AG04450 (cell line): ENCODE results near the gene ARL3. TPM values are rescaled to one million over a fixed set of nuclear protein-coding genes. Genes with fewer than 3 reads are reported as not detected.

Source experiments
- CTCF ChIA-PET: fragments of 300-600, 350-600 bp; formaldehyde crosslinking; extraction: SDS; loops from one replicate; lab custom pipeline; 2022; ENCODE audit warnings: antibody characterized with exemption, inconsistent platforms; lab: Charles Lee
- POLR2A ChIA-PET: fragments of 350-600 bp; formaldehyde crosslinking; extraction: SDS; loops from one replicate; lab custom pipeline; 2021; ENCODE audit warnings: antibody characterized with exemption, inconsistent platforms; lab: Yijun Ruan, JAX
- DNase-seq: peaks from one replicate; pipeline ENCODE4 v3.0.0-alpha.2; 2011; ENCODE audit warnings: low read depth, low spot score
- H3K27ac ChIP-seq: one replicate; pipeline ENCODE4 v1.5.1; 2012; ENCODE audit warnings: low read depth, low read length, control low read depth
- H3K27me3 ChIP-seq: one replicate; pipeline ENCODE4 v1.6.0; 2012; ENCODE audit warnings: low read length; ENCODE audit not compliant: control insufficient read depth, insufficient read depth
- H3K4me3 ChIP-seq: 2 replicates; pipeline ENCODE4 v1.5.1; 2011; ENCODE audit warnings: mild to moderate bottlenecking, low read depth, low read length, control low read depth
- H3K9me3 ChIP-seq: 2 replicates; pipeline ENCODE4 v1.5.1; 2012; ENCODE audit warnings: low read length; ENCODE audit not compliant: control insufficient read depth, insufficient read depth
- polyA plus RNA-seq: library from polyadenylated mRNA; depleted of rRNA; stranded (reverse); fragments of >200 nt; gene quantifications from 2 replicates; pipeline ENCODE4 v1.2.3, GENCODE V29; 2011
- TF ChIP-seq, protein P1 (sequence below): IDR thresholded peaks from 2 replicates; pipeline ENCODE4 v1.5.1; 2011; ENCODE audit warnings: low read depth, low read length, control low read depth, inconsistent platforms

ARL3 gene
- polyA plus RNA-seq, 1 experiment = 19.2 TPM

DNA sequence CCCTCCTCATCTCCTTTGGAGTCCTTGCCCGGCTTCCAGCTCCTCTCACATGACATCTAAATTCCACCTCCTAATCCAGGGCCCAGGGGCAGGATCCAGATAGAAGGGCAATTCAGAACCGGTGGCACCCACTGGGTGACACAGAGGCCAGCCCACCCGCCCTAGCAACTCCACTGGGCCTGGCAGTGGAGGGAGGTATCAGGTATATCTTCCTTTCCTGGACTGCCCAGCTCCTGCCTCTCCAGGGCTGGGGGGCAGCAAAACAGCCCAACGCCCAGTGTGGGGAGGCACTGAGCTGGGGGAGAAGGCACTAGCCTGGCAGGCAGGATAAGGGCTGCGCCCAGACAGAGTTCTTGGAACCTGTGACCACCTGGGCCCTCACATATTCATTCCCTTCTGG, 80.3 kb downstream of the ARL3 start:
- peak overlapping the region; percentile 88 for H3K27ac ChIP-seq
- TF ChIP-seq, protein P1, sequence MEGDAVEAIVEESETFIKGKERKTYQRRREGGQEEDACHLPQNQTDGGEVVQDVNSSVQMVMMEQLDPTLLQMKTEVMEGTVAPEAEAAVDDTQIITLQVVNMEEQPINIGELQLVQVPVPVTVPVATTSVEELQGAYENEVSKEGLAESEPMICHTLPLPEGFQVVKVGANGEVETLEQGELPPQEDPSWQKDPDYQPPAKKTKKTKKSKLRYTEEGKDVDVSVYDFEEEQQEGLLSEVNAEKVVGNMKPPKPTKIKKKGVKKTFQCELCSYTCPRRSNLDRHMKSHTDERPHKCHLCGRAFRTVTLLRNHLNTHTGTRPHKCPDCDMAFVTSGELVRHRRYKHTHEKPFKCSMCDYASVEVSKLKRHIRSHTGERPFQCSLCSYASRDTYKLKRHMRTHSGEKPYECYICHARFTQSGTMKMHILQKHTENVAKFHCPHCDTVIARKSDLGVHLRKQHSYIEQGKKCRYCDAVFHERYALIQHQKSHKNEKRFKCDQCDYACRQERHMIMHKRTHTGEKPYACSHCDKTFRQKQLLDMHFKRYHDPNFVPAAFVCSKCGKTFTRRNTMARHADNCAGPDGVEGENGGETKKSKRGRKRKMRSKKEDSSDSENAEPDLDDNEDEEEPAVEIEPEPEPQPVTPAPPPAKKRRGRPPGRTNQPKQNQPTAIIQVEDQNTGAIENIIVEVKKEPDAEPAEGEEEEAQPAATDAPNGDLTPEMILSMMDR = no peak
- POLR2A ChIA-PET = interaction anchor here (1.8 to 2.1 kb wide), 2 partner anchors 29 to 32 kb away, joined by 3 to 4 read pairs; no protein-coding TSS in a partner anchor

DNA sequence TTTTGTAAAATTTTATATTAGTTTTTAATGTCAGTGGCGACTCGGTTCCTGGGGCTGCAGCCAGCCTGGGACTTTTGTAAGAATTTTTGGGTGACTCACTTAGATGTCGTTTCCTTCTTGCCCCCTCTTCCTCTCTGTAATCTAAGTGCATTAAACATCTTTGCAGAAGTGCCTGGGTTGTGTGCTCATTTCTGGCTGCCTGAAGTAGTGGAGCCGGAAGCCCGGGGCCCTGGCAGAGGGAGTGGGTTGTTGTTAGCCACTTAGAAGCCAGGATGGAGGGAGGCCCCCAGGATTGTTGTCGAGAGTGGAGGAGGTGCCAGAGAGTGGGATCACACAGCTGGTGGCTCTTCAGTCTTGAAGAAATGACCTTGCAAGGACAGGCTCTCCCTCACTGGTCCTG, 80.9 kb downstream of the ARL3 start:
- POLR2A ChIA-PET = interaction anchor here (1.5 to 2.1 kb wide), 3 partner anchors 9 to 31 kb away, joined by 3 to 5 read pairs (median 4); no protein-coding TSS in a partner anchor
- CTCF ChIA-PET = no interaction called here
- TF ChIP-seq, protein P1 = no peak

More for the DNA sequence above, 80.3 kb downstream of the ARL3 start:
- CTCF ChIA-PET = no interaction called here
- H3K9me3 ChIP-seq = no peaks in the 10 kb centered on the region; the same call in 1 of the 2 replicates
- H3K4me3 ChIP-seq = no peak overlapping the region
- DNase-seq = no peak
- H3K27me3 ChIP-seq = no peaks in the 10 kb centered on the region

DNA sequence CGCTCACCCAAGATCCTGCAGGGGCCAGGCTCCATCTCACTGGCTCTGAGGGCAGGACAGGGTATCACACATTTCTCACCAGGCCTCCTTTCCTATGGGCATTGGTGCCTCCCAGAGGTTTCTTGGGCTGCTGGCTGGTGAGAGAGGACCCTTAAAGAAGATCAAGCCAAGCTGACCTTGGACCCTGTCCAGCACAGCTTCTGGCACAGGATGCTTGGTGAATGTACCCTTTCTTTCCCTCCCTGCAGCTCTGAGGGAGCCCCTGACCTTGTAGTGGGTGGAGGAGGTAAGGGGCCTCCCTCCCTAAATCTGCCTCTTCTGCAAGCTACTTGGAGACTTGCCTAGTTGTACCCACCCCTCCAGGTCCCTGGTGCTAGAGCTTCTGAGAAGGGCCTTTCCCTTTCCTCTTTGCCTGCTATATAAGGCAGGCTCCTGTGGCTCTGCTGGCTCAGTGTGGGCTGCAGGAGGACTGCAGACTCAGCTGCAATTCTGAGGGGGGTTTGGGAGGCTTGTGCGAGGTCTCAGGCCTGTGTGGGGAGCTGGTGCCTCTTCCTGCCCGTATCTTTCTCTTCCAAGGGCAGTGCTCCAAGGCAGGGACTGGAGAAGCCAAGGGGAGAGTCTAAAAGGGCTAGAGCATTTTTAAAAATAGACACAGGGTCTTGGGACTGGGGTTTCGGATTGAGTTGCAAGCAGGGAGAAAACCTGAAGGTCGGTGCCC, 81.6 kb downstream of the ARL3 start:
- POLR2A ChIA-PET = interaction anchor here (0.6 to 2.1 kb wide), 4 partner anchors 10 to 146 kb away, joined by 3 to 5 read pairs (median 4); no protein-coding TSS in a partner anchor
- no peak for DNase-seq
- Histone ChIP-seq H3K27me3 (no peaks in the 10 kb centered on the region), H3K4me3 (no peak overlapping the region), H3K27ac (peak overlapping the region; percentile 88), H3K9me3 (no peaks in the 10 kb centered on the region; the same call in 1 of the 2 replicates)
- CTCF ChIA-PET = interaction anchor here (0.5 to 1.3 kb wide), 3 partner anchors 18 to 37 kb away, joined by 3 to 4 read pairs (median 3); no protein-coding TSS in a partner anchor
- TF ChIP-seq, protein P1 = peak; percentile 6; the same call in 1 of the 2 replicates

More for the DNA sequence above, 80.9 kb downstream of the ARL3 start:
- no peaks in the 10 kb centered on the region for H3K27me3 ChIP-seq
- peak overlapping the region; percentile 88 for H3K27ac ChIP-seq
- no peak overlapping the region for H3K4me3 ChIP-seq
- no peaks in the 10 kb centered on the region; the same call in 1 of the 2 replicates for H3K9me3 ChIP-seq
- no peak for DNase-seq

DNA sequence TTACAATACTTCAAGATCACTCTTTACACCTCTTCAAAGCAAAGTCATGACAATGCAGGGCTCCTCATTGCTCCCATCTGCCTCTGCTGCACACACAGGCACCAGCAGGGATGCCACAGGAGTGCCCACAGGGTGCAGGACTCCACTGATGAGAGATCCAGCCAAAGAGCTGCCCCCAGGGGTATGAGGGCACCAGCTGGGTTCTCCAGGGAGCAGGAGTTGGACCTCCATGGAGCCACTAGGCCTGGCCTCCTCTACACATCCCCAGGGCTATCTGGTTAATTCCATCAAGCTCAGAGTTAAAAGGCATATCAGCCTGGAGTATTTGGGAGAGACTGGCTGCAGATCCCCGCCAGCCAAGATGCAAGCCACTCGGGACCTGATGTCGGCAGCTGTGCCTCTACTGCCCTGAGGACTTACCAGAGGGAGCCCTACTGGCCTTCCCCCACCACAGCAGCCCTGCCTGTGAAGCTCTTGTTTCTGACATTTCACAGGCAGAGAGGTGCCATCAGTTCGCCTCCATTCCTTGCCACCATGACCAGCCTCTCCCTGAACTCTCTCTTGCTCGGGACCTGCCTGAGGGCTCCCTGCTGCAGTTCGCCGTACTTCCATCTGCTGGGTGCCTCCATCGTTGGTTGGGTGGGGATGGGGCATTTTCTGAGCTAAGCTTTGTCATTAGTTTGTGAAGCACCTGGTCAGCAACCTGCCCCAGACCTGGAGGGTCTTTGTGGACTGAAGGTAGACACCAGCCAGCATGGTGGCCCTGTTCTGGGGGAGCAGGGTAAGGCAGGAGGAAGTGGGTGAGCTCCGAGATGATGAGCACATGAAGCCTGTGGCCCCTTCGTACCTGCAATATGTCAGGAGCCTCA, 82.4 kb downstream of the ARL3 start:
- POLR2A ChIA-PET = interaction anchor here (0.6 to 2.1 kb wide), 3 partner anchors 10 to 145 kb away, joined by 3 to 5 read pairs (median 4); no protein-coding TSS in a partner anchor
- Histone ChIP-seq H3K9me3 (no peaks in the 10 kb centered on the region; the same call in 1 of the 2 replicates), H3K27me3 (no peaks in the 10 kb centered on the region), H3K27ac (peak overlapping the region; percentile 21), H3K4me3 (no peak overlapping the region)
- CTCF ChIA-PET = interaction anchor here (0.5 to 1.3 kb wide), 5 partner anchors 17 to 128 kb away, joined by 3 to 4 read pairs (median 3); partner anchors contain the start of gene SUFU
- no peak for DNase-seq
- TF ChIP-seq, protein P1 = no peak
